Gastrocnemius medialis (tissue), 4 donors: Measurements from ENCODE around the gene CHST10. TPM values are rescaled to one million over a fixed set of nuclear protein-coding genes. Genes with fewer than 3 reads are reported as not detected.

ENCODE experiments used
- ATAC-seq, 2 donors: fragments of 150-250 bp; one replicate each; pipeline ENCODE4 v1.9.1; 2016
- DNase-seq, 2 donors: peaks; one replicate each; pipeline ENCODE4 v3.0.0-alpha.2; 2019
- H3K27ac ChIP-seq, 4 donors: fragments of 200-600 bp; sonication (generic); 1 replicate in 1 of 4; 2 replicates in 3 of 4; pipeline ENCODE4 v1.5.1; 2016 to 2018; ENCODE audit warnings: mild to moderate bottlenecking in 2 of 4, moderate library complexity in 1 of 4
- H3K27me3 ChIP-seq, 3 donors: fragments of 200-600 bp; sonication (generic) in 2 of 3; 1 replicate in 1 of 3; 2 replicates in 2 of 3; pipeline versions ENCODE4 v1.5.1 to v1.6.0; 2016 to 2019; ENCODE audit warnings: mild to moderate bottlenecking in 1 of 3, moderate library complexity in 1 of 3
- H3K36me3 ChIP-seq, 2 donors: fragments of 200-600 bp; sonication (generic) in 1 of 2; one replicate each; pipeline ENCODE4 v1.5.1; 2017 to 2018
- H3K4me1 ChIP-seq, 2 donors: fragments of 200-600 bp; sonication (generic) in 1 of 2; one replicate each; pipeline ENCODE4 v1.5.1; 2016 to 2017; ENCODE audit warnings: mild to moderate bottlenecking in 2 of 2
- H3K4me3 ChIP-seq, 4 donors: fragments of 200-600 bp; sonication (generic) in 3 of 4; 1 replicate in 1 of 4; 2 replicates in 3 of 4; pipeline ENCODE4 v1.5.1; 2016 to 2019; ENCODE audit warnings: mild to moderate bottlenecking in 2 of 4
- H3K9me3 ChIP-seq, 3 donors: fragments of 200-600 bp; sonication (generic) in 2 of 3; 1 replicate in 1 of 3; 2 replicates in 2 of 3; pipeline ENCODE4 v1.5.1; 2016 to 2019
- CTCF ChIP-seq, 5 experiments: fragments of 450-650 bp in 3 of 5; fragments of 200-600 bp in 2 of 5; sonication (generic) in 2 of 5; IDR thresholded peaks in 4 of 5; conservative IDR thresholded peaks in 1 of 5; 1 replicate in 4 of 5; 2 replicates in 1 of 5; pipeline ENCODE4 v1.5.1; 2016 to 2019; ENCODE audit warnings: antibody characterized with exemption in 5 of 5, mild to moderate bottlenecking in 3 of 5, moderate library complexity in 3 of 5
- POLR2A ChIP-seq, 2 donors: fragments of 450-650 bp; IDR thresholded peaks; one replicate each; pipeline ENCODE4 v1.6.1; 2017; ENCODE audit warnings: antibody characterized with exemption in 2 of 2, mild to moderate bottlenecking in 2 of 2, moderate library complexity in 2 of 2
- in situ Hi-C, 4 donors: fragments of 200-750 bp; cut with MboI; loops; one replicate each; pipeline versions ENCODE4 v1.15.0 to v1.8.0; 2017; ENCODE audit warnings: low sequenced_read_pairs in 4 of 4
- intact Hi-C: fragments of 100-400 bp; cut with DNase I; formaldehyde crosslinking; loops from one replicate; pipeline ENCODE4 v1.15.1; 2023; ENCODE audit warnings: low total_unique reads
- total RNA-seq, 4 donors: library from RNA; depleted of rRNA; stranded (reverse); fragments of >200 nt; gene quantifications; one replicate each; pipeline versions ENCODE4 v1.1.0 to v1.2.3, GENCODE V29; 2016

Gene CHST10
- total RNA-seq, 4 donors from 2014 or later, result 3.3 to 7.4 (median 5.5) TPM

GRCh38 chr2:100418406-100418962, 1.0 kb upstream of the CHST10 start:
- no peaks in the 10 kb centered on the region for H3K27me3 ChIP-seq
- no peak for DNase-seq
- TF ChIP-seq CTCF (IDR thresholded peaks at IDR 0.05 in 4 of 5, conservative IDR thresholded peaks at IDR 0.05 in 1 of 5) (no peak), POLR2A (IDR thresholded peaks at IDR 0.05) (no peak)
- ATAC-seq, result no peak
- H3K4me3 ChIP-seq, result no peak overlapping the region
- no peaks in the 10 kb centered on the region for H3K9me3 ChIP-seq
- peaks cover 8 to 11% of the 10 kb centered on the region in 2 donors for H3K4me1 ChIP-seq
- H3K27ac ChIP-seq, result peak overlapping the region in 2 of 4 donors; percentile 79 to 83
- intact Hi-C loops (no loop called here), in situ Hi-C loops (no loop called here)
- H3K36me3 ChIP-seq, result no peaks in the 10 kb centered on the region

- Histone ChIP-seq H3K4me1 (peaks cover 8 to 11% of the 10 kb centered on the region in 2 donors), H3K27me3 (no peaks in the 10 kb centered on the region), H3K27ac (peak overlapping the region; percentile 63 to 83 (median 76)), H3K9me3 (no peaks in the 10 kb centered on the region), H3K4me3 (peak overlapping the region; percentile 66 to 83 (median 79)), H3K36me3 (no peaks in the 10 kb centered on the region)
- no peak for ATAC-seq
- intact Hi-C loops, result no loop called here
- DNase-seq, result no peak
- no peak for TF ChIP-seq POLR2A (IDR thresholded peaks at IDR 0.05)
- no peak for TF ChIP-seq CTCF (IDR thresholded peaks at IDR 0.05 in 4 of 5, conservative IDR thresholded peaks at IDR 0.05 in 1 of 5)
- in situ Hi-C loops, result no loop called here
These were observed 250 bp upstream of the CHST10 start for GRCh38 chr2:100417711-100418124.

GRCh38 chr2:100416397-100416934, 1.0 kb downstream of the CHST10 start:
- peak overlapping the region in 3 of 4 donors; percentile 72 to 83 (median 79) for H3K27ac ChIP-seq
- in situ Hi-C loops (no loop called here), intact Hi-C loops (no loop called here)
- H3K36me3 ChIP-seq, result no peaks in the 10 kb centered on the region
- peak overlapping the region; percentile 66 to 83 (median 79) for H3K4me3 ChIP-seq
- ATAC-seq (no peak), DNase-seq (no peak)
- no peaks in the 10 kb centered on the region for H3K27me3 ChIP-seq
- no peaks in the 10 kb centered on the region for H3K9me3 ChIP-seq
- TF ChIP-seq CTCF (IDR thresholded peaks at IDR 0.05 in 4 of 5, conservative IDR thresholded peaks at IDR 0.05 in 1 of 5) (no peak), POLR2A (IDR thresholded peaks at IDR 0.05) (no peak)
- H3K4me1 ChIP-seq, result peaks cover 8 to 11% of the 10 kb centered on the region in 2 donors

- H3K4me1 ChIP-seq, result peaks cover 8 to 11% of the 10 kb centered on the region in 2 donors
- no peak overlapping the region for H3K4me3 ChIP-seq
- no peak overlapping the region for H3K27ac ChIP-seq
- H3K9me3 ChIP-seq, result no peaks in the 10 kb centered on the region
- ATAC-seq (no peak), DNase-seq (no peak)
- no peaks in the 10 kb centered on the region for H3K27me3 ChIP-seq
- intact Hi-C loops (no loop called here), in situ Hi-C loops (no loop called here)
- TF ChIP-seq CTCF (IDR thresholded peaks at IDR 0.05 in 4 of 5, conservative IDR thresholded peaks at IDR 0.05 in 1 of 5) (no peak), POLR2A (IDR thresholded peaks at IDR 0.05) (no peak)
- no peaks in the 10 kb centered on the region for H3K36me3 ChIP-seq
These were observed 3.9 kb downstream of the CHST10 start for GRCh38 chr2:100413571-100413970.
